Right renal cortex interstitium (tissue), 3 donors: ENCODE measurements around the gene LAMA3. TPM values are rescaled to one million over a fixed set of nuclear protein-coding genes. Genes with fewer than 3 reads are reported as not detected.

ENCODE experiments used
- DNase-seq, 3 donors: peaks; one replicate each; pipeline ENCODE4 v3.0.0-alpha.2; 2013; ENCODE audit warnings: low read depth in 3 of 3, low spot score in 2 of 3
- polyA plus RNA-seq, 3 donors: library from polyadenylated mRNA; unstranded; fragments of 120-200 nt; gene quantifications; one replicate each; pipeline ENCODE4 v1.2.1, GENCODE V29; 2013; ENCODE audit not compliant: insufficient read length in 3 of 3

LAMA3 gene
- polyA plus RNA-seq, 3 donors, result 1.6 to 2.6 (median 1.8) TPM

DNA sequence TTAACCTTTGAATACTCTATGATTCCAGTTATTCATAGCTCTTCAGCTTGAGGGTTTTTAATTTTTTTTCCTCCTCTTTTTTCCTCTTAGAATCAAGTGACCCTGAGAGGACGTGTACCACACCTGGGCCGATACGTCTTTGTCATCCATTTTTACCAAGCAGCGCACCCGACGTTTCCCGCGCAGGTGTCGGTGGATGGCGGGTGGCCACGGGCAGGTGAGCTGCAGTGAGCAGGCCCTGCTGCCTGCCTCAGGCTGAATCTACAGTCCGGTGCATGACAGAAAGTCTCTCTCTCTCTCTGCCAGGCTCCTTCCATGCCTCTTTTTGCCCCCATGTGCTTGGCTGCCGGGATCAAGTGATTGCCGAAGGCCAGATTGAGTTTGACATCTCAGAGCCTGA lies 153.1 kb downstream of the LAMA3 start:
- no peak for DNase-seq

DNA sequence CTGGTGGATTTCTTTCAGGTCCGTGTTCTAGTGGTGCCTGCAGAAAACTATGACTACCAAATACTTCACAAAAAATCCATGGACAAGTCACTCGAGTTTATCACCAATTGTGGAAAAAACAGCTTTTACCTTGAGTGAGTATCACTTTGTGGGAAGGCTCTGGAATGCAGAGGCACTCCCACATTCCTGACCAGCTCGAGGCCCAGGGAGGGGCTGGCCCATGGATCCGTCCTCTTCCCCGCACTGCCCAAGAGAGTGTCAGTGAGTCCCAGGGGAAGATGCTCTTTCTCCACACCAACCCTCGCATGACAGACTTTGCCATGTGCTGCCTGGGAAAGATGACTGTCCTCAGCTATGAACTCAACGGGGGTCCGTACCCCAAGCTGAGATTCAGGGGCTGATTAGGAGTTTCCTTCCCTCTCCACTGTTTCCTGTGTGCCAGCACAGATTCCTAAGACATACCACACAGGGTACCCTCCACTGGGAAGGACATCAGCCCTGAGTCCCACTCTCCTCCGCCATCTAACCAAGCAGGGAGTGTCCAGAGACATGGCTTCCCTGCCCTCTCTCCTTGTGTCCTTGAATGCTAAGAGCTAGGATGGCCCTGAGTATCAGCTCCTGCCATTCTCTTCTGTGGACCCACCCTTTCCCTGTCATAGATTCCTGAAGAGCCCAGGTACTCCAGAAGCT lies 155.9 kb downstream of the LAMA3 start:
- DNase-seq, result no peak

- no peak for DNase-seq
Measured at GRCh38 chr18:23845988-23846630, 156.9 kb downstream of the LAMA3 start.

DNA sequence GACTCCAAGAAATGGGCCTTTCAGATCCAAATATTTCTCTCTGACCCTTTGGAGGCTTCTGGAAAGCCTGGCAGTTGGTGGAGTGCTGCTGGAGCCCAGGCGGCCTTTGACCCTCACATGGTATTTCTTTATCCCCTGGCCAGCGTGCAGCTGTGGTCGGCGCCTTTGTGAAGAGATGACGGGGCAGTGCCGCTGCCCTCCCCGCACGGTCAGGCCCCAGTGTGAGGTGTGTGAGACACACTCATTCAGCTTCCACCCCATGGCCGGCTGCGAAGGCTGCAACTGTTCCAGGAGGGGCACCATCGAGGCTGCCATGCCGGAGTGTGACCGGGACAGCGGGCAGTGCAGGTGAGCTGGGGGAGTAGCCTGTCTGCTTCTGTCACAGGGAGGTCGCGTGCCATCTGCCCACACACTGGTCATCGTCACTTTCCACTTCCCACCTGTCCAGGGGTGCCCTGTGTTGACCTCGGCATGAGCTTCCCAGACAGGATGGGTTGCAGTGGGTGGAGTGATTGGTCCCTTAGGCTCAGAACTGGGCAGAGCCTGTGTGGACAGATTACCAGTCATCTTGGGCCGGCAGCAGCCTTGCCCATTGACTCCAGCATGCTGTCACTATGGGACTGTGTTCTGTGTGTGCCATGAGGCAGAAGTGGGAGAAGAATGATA lies 158.2 kb downstream of the LAMA3 start:
- no peak for DNase-seq

DNA sequence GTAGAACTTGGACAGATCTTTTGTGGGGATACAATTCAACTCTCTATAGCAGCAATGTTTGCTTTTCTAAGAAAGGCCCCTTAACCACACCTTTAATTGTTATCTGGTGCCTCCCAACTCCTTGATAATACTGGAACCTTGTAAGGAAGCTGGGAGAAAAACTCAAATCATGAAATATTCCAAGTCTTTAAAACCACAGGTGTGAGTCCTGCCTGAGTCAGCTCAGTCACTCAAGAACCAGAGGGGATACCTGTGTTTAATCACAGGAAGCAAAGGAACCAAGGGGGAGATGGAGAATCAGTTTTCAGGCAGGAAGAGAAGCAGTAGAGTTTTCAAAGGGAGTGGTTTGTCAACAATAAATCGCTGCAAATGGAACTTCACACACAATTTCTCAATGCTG lies 159.9 kb downstream of the LAMA3 start:
- DNase-seq, result no peak

DNA sequence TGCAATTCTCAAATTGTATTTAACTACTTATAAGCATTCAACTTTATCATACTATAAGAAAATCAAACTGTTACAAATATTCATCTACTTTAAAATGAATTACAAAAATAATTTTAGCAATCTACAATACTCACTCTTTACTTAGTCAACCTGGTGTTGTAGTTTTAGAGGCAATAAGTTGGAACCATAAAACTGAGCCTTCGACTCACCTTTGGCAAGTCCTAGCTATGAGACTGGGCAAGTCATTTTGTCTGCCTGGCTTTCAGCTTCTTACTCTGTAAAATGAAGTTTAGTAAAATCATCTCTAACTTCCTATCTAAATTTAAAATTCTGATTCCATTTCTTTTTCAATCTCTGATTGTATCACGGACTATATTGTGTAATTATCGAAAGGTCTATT lies 161.0 kb downstream of the LAMA3 start:
- DNase-seq, result no peak

DNA sequence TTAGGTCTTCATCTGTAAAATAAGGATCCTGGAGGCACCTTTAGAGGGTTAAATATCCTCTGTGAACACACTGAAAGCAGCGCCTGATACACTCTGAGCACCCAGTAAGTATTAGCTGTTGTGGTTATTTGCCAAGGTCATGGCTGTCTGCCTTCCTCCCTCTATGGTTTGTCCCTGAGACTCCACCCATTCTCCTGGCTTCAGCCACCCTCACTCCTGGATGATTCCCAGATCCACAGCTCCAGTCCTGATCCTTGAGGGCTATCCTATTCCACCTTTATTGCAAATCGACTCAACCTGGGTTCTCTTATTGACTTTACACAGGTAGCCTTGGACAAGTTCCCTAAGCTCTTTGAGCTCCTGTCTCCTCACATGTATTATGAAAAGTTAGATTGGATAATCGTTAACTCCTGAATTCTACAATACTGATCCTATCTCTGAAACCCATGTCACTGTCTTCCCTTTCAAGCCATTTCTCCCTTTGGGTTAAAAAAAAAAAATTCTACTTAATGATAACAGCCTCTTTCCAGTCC lies 162.3 kb downstream of the LAMA3 start:
- no peak for DNase-seq

- no peak for DNase-seq
Measured at GRCh38 chr18:23852236-23853045, 163.2 kb downstream of the LAMA3 start.

DNA sequence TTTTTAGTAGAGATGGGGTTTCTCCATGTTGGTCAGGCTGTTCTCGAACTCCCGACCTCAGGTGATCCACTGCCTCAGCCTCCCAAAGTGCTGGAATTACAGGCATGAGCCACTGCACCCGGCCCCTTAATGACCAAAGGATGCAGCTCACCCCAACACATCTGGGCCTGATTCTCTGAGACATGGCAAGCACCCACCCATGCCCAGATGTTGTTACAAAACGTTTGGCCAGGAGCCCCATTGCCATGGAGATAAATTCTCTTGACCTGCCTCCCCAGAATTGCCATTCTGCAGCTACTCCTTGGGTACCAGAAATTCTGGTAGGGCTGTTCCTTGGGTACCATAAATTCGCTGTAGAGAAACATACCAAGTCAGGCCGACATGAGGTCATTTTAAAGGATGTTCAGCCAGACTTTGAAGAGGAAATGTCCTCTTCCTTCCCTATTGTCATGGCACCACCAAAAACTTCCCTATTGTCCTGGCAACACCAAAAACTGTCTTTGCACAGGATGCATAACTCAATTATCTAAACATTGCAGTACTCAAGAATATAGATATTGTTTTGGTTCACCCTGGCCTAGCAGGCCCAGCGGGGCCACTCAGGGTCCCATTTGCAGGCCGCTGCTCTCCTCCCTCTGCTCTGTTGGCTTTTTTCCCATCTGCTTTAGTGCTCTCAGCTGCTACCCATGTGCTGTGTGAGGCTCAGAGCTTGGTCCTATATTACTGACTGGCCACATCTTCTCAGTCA lies 164.4 kb downstream of the LAMA3 start:
- DNase-seq, result no peak

GRCh38 chr18:23855721-23856120 lies 166.5 kb downstream of the LAMA3 start:
- no peak for DNase-seq

- no peak for DNase-seq
Measured at GRCh38 chr18:23856466-23857163, 167.4 kb downstream of the LAMA3 start.

GRCh38 chr18:23857164-23857552 lies 167.9 kb downstream of the LAMA3 start:
- no peak for DNase-seq

DNA sequence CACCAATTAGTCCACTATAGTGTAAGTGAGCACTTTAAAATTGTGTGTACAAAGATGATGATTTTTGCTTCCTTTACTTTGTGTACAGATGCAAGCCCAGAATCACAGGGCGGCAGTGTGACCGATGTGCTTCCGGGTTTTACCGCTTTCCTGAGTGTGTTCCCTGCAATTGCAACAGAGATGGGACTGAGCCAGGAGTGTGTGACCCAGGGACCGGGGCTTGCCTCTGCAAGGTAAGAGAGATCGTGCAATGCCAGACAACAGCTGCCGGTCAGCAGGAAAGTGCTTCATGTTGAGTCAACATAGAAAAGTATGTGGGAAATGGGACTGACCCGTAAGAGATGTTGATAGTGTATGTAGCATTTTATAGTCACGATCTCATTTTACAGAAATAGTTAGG lies 168.5 kb downstream of the LAMA3 start:
- DNase-seq, result no peak

- no peak for DNase-seq
Measured at GRCh38 chr18:23859466-23860336, 170.4 kb downstream of the LAMA3 start.

DNA sequence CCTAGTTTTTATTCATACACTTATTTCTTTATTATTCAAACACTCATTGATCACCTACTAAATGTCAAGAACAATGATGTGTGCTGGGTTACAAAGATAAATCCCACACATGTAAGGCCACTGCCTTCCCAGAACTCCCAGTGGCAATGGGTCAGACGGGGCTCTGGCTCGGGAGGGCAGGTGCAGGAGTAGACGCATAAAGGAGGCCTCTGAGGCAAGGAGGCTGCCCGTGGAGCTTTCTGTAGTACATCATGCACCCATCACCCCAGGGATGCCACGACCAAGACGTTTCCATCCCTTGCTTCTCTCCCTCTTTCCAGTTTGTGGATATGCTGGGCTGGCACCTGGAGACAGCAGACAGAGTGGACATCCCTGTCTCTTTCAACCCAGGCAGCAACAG lies 172.1 kb downstream of the LAMA3 start:
- DNase-seq, result no peak

DNA sequence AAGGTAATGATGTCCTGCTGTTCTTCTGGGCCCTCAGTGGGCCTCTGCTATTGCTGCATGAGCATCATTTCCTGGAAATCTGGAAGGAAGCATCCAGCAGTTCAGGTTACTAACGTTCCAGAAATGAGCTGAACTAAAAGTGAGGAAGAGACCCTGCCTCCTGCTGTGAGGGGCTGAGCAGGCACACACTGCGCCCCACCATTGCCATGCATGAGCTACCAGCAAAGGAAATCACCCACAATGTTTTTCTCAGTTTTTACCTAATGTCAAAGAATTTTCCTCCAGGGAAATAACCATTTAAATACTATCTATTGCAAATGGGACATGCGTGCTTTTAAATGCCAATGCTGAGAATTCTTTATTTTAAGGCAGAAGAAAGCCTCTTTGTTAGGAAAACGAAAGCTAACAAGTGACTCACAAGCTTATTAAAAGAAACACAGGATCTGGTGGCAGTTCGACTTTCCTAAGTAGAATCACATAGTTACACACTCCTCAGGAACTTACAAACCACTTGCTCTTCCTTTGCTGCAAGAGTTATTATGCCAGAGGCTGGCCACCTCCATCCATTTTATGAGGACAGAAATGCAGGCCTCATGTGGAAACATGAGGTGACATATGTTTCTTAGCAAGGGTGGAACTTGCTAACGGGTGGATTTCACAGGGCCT lies 172.7 kb downstream of the LAMA3 start:
- DNase-seq, result no peak

- DNase-seq, result no peak
Measured at GRCh38 chr18:23864624-23865023, 175.4 kb downstream of the LAMA3 start.

- DNase-seq, result no peak
Measured at GRCh38 chr18:23867006-23867405, 177.8 kb downstream of the LAMA3 start.
